Measurements from ENCODE around the gene COPS4.
"Not testable (repeated sequence)": the region's sequence is repeated elsewhere in the genome, so short reads cannot be mapped to it uniquely, and the experiment has no call there.

The COPS4 gene

DNA sequence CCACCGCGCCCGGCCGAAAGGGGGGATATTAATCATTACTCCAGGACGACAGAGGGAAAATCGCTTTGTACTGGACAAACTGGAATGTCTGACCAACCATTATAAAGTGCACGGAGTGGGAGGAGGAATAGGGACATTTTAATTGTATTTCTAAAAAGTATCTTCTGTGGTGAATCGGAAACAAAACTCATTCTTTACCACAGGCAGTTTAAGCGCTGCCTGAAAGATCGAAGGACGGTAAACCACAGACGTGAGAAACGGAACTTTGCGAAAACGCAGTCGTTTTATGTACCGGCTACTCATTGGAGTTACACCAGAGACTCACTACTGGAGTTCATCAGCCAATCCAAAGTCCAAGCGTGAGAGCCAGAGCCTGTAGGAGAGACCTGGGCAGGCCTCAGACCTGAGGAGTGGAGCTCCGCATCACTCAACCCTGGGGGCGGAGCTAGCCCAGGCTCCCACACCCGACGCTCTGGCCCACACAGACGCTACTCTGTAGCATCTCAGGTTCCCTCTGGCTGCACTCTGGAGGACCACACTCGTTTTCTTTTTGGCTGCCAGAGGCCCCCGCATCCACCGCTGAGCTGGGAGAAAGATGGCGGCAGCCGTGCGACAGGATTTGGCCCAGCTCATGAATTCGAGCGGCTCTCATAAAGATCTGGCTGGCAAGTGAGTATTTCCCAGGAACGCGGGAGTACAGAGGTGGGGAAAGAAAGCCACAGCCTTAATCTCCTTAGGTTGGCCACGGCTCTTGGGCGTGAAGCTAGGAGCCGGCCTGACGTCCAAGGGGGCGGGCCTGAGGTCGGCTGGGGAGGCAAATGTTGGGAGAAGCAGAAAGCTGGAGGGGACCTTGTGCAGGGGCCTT, at the start of gene COPS4:
TSS of gene COPS4 (plus strand) at position 554 of the 865 bp plus-strand sequence. CDS start at position 596, 42 bp downstream.
- no peaks in the 10 kb centered on the region for H3K27me3 ChIP-seq (ENCODE audit: insufficient read depth, insufficient read length)
- H3K4me1 ChIP-seq (ENCODE audit: insufficient read depth, insufficient read length): no peaks in the 10 kb centered on the region
- H3K36me3 ChIP-seq (ENCODE audit: insufficient read depth, insufficient read length, low read length): peaks cover 3% of the 10 kb centered on the region
- H3K9me3 ChIP-seq (ENCODE audit: insufficient read depth, low read length): no peaks in the 10 kb centered on the region
- peak within 1 kb of the TSS; percentile 93 for H3K9ac ChIP-seq (ENCODE audit: insufficient read length, low read depth)
- TF ChIP-seq SUZ12 (IDR thresholded peaks at IDR 0.05; ENCODE audit: extremely low read depth, insufficient read depth, insufficient read length) (no peak), ZNF274 (IDR thresholded peaks at IDR 0.05; ENCODE audit: low read depth, low read length) (no peak), YY1 (IDR thresholded peaks at IDR 0.05; ENCODE audit: insufficient read depth, insufficient read length) (peak; percentile 49)
- peak within 1 kb of the TSS; percentile 85 for H3K4me3 ChIP-seq (ENCODE audit: insufficient read length, low read depth)
- DNase-seq (ENCODE audit: low read depth, low spot score): peak; percentile 96

GRCh38 chr4:82987519-82987918, 47.5 kb upstream of the COPS4 start:
- not testable (repeated sequence) for H3K4me1 ChIP-seq (ENCODE audit: insufficient read depth, insufficient read length); H3K9me3 ChIP-seq (ENCODE audit: insufficient read depth, low read length); H3K9ac ChIP-seq (ENCODE audit: insufficient read length, low read depth); H3K36me3 ChIP-seq (ENCODE audit: insufficient read depth, insufficient read length, low read length); H3K27me3 ChIP-seq (ENCODE audit: insufficient read depth, insufficient read length); H3K4me3 ChIP-seq (ENCODE audit: insufficient read length, low read depth); DNase-seq (ENCODE audit: low read depth, low spot score)

DNA sequence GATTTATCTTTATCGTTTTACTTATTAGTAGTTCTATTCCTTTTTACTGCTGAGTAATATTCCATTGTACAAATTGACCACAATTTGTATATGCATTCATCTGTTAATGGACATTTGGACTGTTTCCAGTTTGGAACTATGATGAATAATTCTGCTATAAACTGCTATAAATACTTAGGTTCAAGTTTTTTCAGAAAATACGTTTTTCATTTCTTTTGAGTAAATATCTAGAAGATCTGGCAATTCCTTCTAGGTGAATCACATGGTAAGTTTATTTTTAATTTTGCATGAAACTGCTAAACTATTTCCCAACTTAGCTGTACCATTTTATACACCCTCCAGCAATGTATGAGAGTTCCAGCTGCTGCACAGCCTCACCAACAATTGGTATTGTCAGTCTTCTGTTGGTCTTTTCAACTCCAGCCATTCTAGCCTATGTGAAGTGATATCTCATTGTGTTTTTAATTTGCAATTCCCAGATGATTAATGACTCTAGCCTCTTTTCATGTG, 46.6 kb upstream of the COPS4 start:
- no peak for DNase-seq (ENCODE audit: low read depth, low spot score)
- H3K36me3 ChIP-seq (ENCODE audit: insufficient read depth, insufficient read length, low read length): peaks cover 6% of the 10 kb centered on the region
- H3K9me3 ChIP-seq (ENCODE audit: insufficient read depth, low read length): no peaks in the 10 kb centered on the region
- H3K9ac ChIP-seq (ENCODE audit: insufficient read length, low read depth): no peak overlapping the region
- H3K4me3 ChIP-seq (ENCODE audit: insufficient read length, low read depth): no peak overlapping the region
- TF ChIP-seq SUZ12 (IDR thresholded peaks at IDR 0.05; ENCODE audit: extremely low read depth, insufficient read depth, insufficient read length): no peak
- TF ChIP-seq YY1 (IDR thresholded peaks at IDR 0.05; ENCODE audit: insufficient read depth, insufficient read length): no peak
- no peak for TF ChIP-seq ZNF274 (IDR thresholded peaks at IDR 0.05; ENCODE audit: low read depth, low read length)
- H3K27me3 ChIP-seq (ENCODE audit: insufficient read depth, insufficient read length): no peaks in the 10 kb centered on the region
- no peaks in the 10 kb centered on the region for H3K4me1 ChIP-seq (ENCODE audit: insufficient read depth, insufficient read length)

- no peak for DNase-seq (ENCODE audit: low read depth, low spot score)
- Histone ChIP-seq H3K27me3 (ENCODE audit: insufficient read depth, insufficient read length) (no peaks in the 10 kb centered on the region), H3K9me3 (ENCODE audit: insufficient read depth, low read length) (no peaks in the 10 kb centered on the region), H3K9ac (ENCODE audit: insufficient read length, low read depth) (no peak overlapping the region), H3K4me1 (ENCODE audit: insufficient read depth, insufficient read length) (no peaks in the 10 kb centered on the region), H3K4me3 (ENCODE audit: insufficient read length, low read depth) (no peak overlapping the region), H3K36me3 (ENCODE audit: insufficient read depth, insufficient read length, low read length) (no peaks in the 10 kb centered on the region)
- TF ChIP-seq YY1 (IDR thresholded peaks at IDR 0.05; ENCODE audit: insufficient read depth, insufficient read length): no peak
- no peak for TF ChIP-seq ZNF274 (IDR thresholded peaks at IDR 0.05; ENCODE audit: low read depth, low read length)
- no peak for TF ChIP-seq SUZ12 (IDR thresholded peaks at IDR 0.05; ENCODE audit: extremely low read depth, insufficient read depth, insufficient read length)
These were observed 45.2 kb upstream of the COPS4 start for GRCh38 chr4:82989575-82990429.

GRCh38 chr4:82994834-82995233, 40.1 kb upstream of the COPS4 start:
- no peaks in the 10 kb centered on the region for H3K36me3 ChIP-seq (ENCODE audit: insufficient read depth, insufficient read length, low read length)
- H3K27me3 ChIP-seq (ENCODE audit: insufficient read depth, insufficient read length): no peaks in the 10 kb centered on the region
- DNase-seq (ENCODE audit: low read depth, low spot score): no peak
- H3K4me3 ChIP-seq (ENCODE audit: insufficient read length, low read depth): no peak overlapping the region
- no peaks in the 10 kb centered on the region for H3K9me3 ChIP-seq (ENCODE audit: insufficient read depth, low read length)
- no peaks in the 10 kb centered on the region for H3K4me1 ChIP-seq (ENCODE audit: insufficient read depth, insufficient read length)
- H3K9ac ChIP-seq (ENCODE audit: insufficient read length, low read depth): no peak overlapping the region
- TF ChIP-seq ZNF274 (IDR thresholded peaks at IDR 0.05; ENCODE audit: low read depth, low read length): no peak
- TF ChIP-seq YY1 (IDR thresholded peaks at IDR 0.05; ENCODE audit: insufficient read depth, insufficient read length): no peak

GRCh38 chr4:82998898-82999297, 36.1 kb upstream of the COPS4 start:
- no peaks in the 10 kb centered on the region for H3K36me3 ChIP-seq (ENCODE audit: insufficient read depth, insufficient read length, low read length)
- no peak overlapping the region for H3K9ac ChIP-seq (ENCODE audit: insufficient read length, low read depth)
- H3K27me3 ChIP-seq (ENCODE audit: insufficient read depth, insufficient read length): no peaks in the 10 kb centered on the region
- no peaks in the 10 kb centered on the region for H3K4me1 ChIP-seq (ENCODE audit: insufficient read depth, insufficient read length)
- no peak overlapping the region for H3K4me3 ChIP-seq (ENCODE audit: insufficient read length, low read depth)
- H3K9me3 ChIP-seq (ENCODE audit: insufficient read depth, low read length): no peaks in the 10 kb centered on the region
- TF ChIP-seq SUZ12 (IDR thresholded peaks at IDR 0.05; ENCODE audit: extremely low read depth, insufficient read depth, insufficient read length): no peak
- TF ChIP-seq ZNF274 (IDR thresholded peaks at IDR 0.05; ENCODE audit: low read depth, low read length): no peak
- TF ChIP-seq YY1 (IDR thresholded peaks at IDR 0.05; ENCODE audit: insufficient read depth, insufficient read length): no peak
- no peak for DNase-seq (ENCODE audit: low read depth, low spot score)

DNA sequence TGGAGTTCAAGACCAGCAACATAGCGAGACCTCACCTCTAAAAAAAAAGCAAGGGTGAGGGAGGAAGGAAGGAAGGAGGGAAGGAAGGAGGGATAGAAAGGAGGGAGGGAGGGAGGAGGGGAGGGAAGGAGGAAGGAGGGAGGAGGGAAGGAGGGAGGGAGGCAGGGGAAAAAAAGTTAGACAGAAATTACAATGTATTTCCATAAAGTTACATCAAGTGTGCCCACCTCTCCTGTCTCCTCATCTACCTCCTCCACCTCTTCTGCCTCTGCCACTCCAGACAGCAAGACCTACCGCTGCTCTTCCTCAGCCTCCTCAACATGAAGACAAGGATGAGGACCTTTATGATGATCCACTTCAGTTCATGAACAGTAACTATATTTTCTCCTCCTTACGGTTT, 32.7 kb upstream of the COPS4 start:
- no peaks in the 10 kb centered on the region for H3K36me3 ChIP-seq (ENCODE audit: insufficient read depth, insufficient read length, low read length)
- no peaks in the 10 kb centered on the region for H3K4me1 ChIP-seq (ENCODE audit: insufficient read depth, insufficient read length)
- no peak for TF ChIP-seq ZNF274 (IDR thresholded peaks at IDR 0.05; ENCODE audit: low read depth, low read length)
- no peak for TF ChIP-seq SUZ12 (IDR thresholded peaks at IDR 0.05; ENCODE audit: extremely low read depth, insufficient read depth, insufficient read length)
- no peak for TF ChIP-seq YY1 (IDR thresholded peaks at IDR 0.05; ENCODE audit: insufficient read depth, insufficient read length)
- no peak for DNase-seq (ENCODE audit: low read depth, low spot score)
- no peak overlapping the region for H3K9ac ChIP-seq (ENCODE audit: insufficient read length, low read depth)
- no peaks in the 10 kb centered on the region for H3K27me3 ChIP-seq (ENCODE audit: insufficient read depth, insufficient read length)
- H3K4me3 ChIP-seq (ENCODE audit: insufficient read length, low read depth): no peak overlapping the region
- H3K9me3 ChIP-seq (ENCODE audit: insufficient read depth, low read length): no peaks in the 10 kb centered on the region

DNA sequence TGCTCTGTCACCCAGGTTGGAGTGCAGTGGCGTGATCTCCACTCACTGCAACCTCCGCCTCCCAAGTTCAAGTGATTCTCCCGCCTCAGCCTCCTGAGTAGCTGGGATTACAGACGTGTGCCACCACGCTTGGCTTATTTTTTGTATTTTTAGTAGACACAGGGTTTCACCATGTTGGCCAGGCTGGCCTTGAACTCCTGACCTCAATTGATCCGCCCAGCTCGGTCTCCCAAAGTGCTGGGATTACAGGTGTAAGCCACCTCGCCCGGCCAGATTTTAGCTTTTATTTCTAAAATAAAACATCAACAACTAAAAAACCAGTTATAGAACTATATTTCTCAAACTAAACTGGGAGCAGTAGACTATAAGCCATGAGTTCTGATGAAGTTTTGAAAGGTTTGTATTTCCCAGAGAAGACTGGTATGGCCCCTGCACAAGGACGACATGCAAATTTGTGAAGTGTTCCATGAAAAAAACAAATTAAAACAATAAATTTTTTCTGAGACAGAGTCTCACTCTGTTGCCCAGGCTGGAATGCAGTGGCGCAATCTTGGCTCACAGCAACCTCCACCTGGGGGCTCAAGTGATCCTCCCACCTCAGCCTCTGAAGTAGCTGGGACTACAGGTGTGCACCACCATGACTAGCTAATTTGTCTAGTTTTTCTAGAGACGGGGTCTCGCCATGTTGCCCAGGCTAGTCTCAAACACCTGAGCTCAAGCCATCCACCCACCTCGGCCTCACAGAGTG, 31.8 kb upstream of the COPS4 start:
- not testable (repeated sequence) for DNase-seq (ENCODE audit: low read depth, low spot score); H3K4me1 ChIP-seq (ENCODE audit: insufficient read depth, insufficient read length); H3K36me3 ChIP-seq (ENCODE audit: insufficient read depth, insufficient read length, low read length); H3K9ac ChIP-seq (ENCODE audit: insufficient read length, low read depth); H3K27me3 ChIP-seq (ENCODE audit: insufficient read depth, insufficient read length); H3K9me3 ChIP-seq (ENCODE audit: insufficient read depth, low read length); H3K4me3 ChIP-seq (ENCODE audit: insufficient read length, low read depth)

All from NT2/D1 (cell line).